Measurements from ENCODE around the gene EXOC3. TPM values are rescaled to one million over a fixed set of nuclear protein-coding genes. Genes with fewer than 3 reads are reported as not detected.

EXOC3 gene
- total and polyA plus RNA-seq, 2 of the 8 experiments (the other 6 are each of a cell fraction or from before 2014, with no cell fraction given) = 14.4 to 30.0 TPM

- no peak for TF ChIP-seq CHD7 (IDR thresholded peaks at IDR 0.05; ENCODE audit: insufficient replicate concordance, low read length)
- TF ChIP-seq, protein P1, sequence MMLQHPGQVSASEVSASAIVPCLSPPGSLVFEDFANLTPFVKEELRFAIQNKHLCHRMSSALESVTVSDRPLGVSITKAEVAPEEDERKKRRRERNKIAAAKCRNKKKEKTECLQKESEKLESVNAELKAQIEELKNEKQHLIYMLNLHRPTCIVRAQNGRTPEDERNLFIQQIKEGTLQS (IDR thresholded peaks at IDR 0.05; ENCODE audit: insufficient read depth, low read depth, low read length) = no peak
- no peak for TF ChIP-seq BCL11A (IDR thresholded peaks at IDR 0.05; ENCODE audit: low read depth in 2 of 2, low read length in 2 of 2)
These were observed 18.5 kb upstream of the EXOC3 start (continued) for GRCh38 chr5:424301-425110.
